Sigmoid colon (tissue), 7 donors: ENCODE measurements around the gene HMGN3. TPM values are rescaled to one million over a fixed set of nuclear protein-coding genes. Genes with fewer than 3 reads are reported as not detected.

Experiments
- DNase-seq: peaks from one replicate; pipeline ENCODE4 v3.0.0-alpha.2; 2019
- H3K27ac ChIP-seq, 4 donors: fragments of 200-600 bp; sonication (generic); one replicate each; pipeline ENCODE4 v1.5.1; 2016 to 2019; ENCODE audit warnings: mild to moderate bottlenecking in 1 of 4
- H3K27me3 ChIP-seq, 3 donors: fragments of 200-600 bp; sonication (generic); one replicate each; pipeline ENCODE4 v1.5.1; 2019; ENCODE audit warnings: mild to moderate bottlenecking in 1 of 3
- H3K36me3 ChIP-seq, 4 donors: fragments of 200-600 bp; sonication (generic); one replicate each; pipeline ENCODE4 v1.5.1; 2016 to 2019
- H3K4me1 ChIP-seq, 4 donors: fragments of 200-600 bp; sonication (generic); one replicate each; pipeline ENCODE4 v1.5.1; 2017 to 2019
- H3K4me3 ChIP-seq, 4 donors: fragments of 200-600 bp; sonication (generic); one replicate each; pipeline ENCODE4 v1.5.1; 2017 to 2019; ENCODE audit warnings: mild to moderate bottlenecking in 2 of 4, moderate library complexity in 1 of 4
- H3K9me3 ChIP-seq, 4 donors: fragments of 200-600 bp in 3 of 4; sonication (generic) in 3 of 4; one replicate each; pipeline versions ENCODE4 v1.5.1 to v1.6.1; 2013 to 2019
- EP300 ChIP-seq, 4 donors: sonication (generic); formaldehyde crosslinking; IDR thresholded peaks; one replicate each; pipeline ENCODE4 v1.6.1; 2017; ENCODE audit warnings: antibody characterized with exemption in 4 of 4
- POLR2A ChIP-seq, 2 donors: fragments of 450-650 bp; IDR thresholded peaks; one replicate each; pipeline ENCODE4 v1.6.1; 2016; ENCODE audit warnings: antibody characterized with exemption in 2 of 2, mild to moderate bottlenecking in 2 of 2, moderate library complexity in 2 of 2
- POLR2AphosphoS5 ChIP-seq, 4 donors: sonication (generic); formaldehyde crosslinking; IDR thresholded peaks; one replicate each; pipeline ENCODE4 v1.6.1; 2017; ENCODE audit warnings: antibody characterized with exemption in 4 of 4
- WGBS, 2 donors: extraction: QIAGEN DNeasy Blood & Tissue Kit; methylation state at CpG; one replicate each; pipeline ENCODE4 v1.1.7; 2013; 5-methylcytosine and 5-hydroxymethylcytosine counted together
- intact Hi-C: fragments of 100-400 bp; cut with DNase I; formaldehyde crosslinking; loops from one replicate; pipeline ENCODE4 v1.15.1; 2023
- polyA plus RNA-seq, 3 donors: library from polyadenylated mRNA; stranded (reverse); fragments of 200-250 nt; gene quantifications; one replicate each; pipeline ENCODE4 v1.2.3, GENCODE V29; 2013
- total RNA-seq, 4 donors: library from RNA; depleted of rRNA; stranded (reverse); fragments of >200 nt; gene quantifications; one replicate each; pipeline ENCODE4 v1.1.0, GENCODE V29; 2016
- TF ChIP-seq, protein P1 (sequence below), 4 experiments: fragments of 450-650 bp in 3 of 4; fragments of 200-600 bp in 1 of 4; IDR thresholded peaks; one replicate each; pipeline ENCODE4 v1.5.1; 2016 to 2019; ENCODE audit warnings: antibody characterized with exemption in 4 of 4, mild to moderate bottlenecking in 3 of 4, moderate library complexity in 2 of 4
- donor health status: healthy with polysubstance abuse.
- donor health status: Bipolar disorder and iron deficiency.
- donor health status: healthy.

Gene HMGN3
- total and polyA plus RNA-seq, 7 donors: 49.9 to 82.8 (median 69.4) TPM

DNA sequence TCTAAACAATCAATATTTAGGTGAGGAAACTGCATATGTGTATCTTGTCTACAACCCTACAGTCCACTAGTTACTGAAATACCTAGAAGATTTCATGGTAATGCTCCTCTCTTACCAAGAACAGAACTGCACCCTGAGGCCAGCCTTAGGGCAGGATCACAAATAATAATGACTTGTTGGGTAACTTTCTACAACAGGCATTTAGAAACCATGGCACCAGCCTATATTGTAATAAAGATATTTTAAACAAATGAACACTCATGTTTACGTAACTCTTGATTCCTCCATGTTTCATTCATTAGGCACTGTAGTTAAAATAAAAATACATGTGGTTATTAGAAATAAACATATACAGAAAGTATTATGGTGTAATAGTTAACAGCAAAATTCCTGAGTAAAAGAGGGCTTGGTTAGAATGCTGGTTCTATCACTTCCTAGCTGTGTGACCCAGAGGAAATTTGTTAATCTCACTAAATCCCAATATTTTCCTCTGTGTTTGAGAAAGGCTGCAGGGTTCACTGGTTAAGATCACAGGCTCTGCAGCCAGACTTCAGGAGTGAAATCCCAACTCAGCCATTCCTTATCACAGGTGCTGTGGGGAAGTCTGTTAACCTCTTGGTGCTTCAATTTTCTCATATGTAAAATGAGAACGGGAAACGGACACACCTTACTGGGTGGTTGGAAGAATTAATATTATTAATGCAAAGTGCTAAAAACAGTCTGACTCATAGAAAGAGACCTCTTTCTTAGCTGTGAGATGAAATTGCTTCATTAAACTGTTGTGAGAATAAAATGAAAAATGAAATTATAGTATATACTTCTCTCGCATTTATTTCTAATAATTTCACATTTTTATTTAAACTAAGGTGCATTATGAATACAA lies 8.5 kb downstream of the HMGN3 start:
- Histone ChIP-seq H3K27ac (no peak overlapping the region), H3K9me3 (no peaks in the 10 kb centered on the region), H3K4me3 (no peak overlapping the region), H3K4me1 (peaks cover 0 to 8% (median 0%) of the 10 kb centered on the region in 4 donors), H3K27me3 (no peaks in the 10 kb centered on the region), H3K36me3 (no peaks in the 10 kb centered on the region)
- 90 to 97% methylated on average over 4 of the region's 4 CpGs for WGBS, 2 donors
- no peak for DNase-seq
- intact Hi-C loops: no loop called here
- TF ChIP-seq, protein P1, sequence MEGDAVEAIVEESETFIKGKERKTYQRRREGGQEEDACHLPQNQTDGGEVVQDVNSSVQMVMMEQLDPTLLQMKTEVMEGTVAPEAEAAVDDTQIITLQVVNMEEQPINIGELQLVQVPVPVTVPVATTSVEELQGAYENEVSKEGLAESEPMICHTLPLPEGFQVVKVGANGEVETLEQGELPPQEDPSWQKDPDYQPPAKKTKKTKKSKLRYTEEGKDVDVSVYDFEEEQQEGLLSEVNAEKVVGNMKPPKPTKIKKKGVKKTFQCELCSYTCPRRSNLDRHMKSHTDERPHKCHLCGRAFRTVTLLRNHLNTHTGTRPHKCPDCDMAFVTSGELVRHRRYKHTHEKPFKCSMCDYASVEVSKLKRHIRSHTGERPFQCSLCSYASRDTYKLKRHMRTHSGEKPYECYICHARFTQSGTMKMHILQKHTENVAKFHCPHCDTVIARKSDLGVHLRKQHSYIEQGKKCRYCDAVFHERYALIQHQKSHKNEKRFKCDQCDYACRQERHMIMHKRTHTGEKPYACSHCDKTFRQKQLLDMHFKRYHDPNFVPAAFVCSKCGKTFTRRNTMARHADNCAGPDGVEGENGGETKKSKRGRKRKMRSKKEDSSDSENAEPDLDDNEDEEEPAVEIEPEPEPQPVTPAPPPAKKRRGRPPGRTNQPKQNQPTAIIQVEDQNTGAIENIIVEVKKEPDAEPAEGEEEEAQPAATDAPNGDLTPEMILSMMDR (IDR thresholded peaks at IDR 0.05): no peak
- TF ChIP-seq POLR2AphosphoS5 (IDR thresholded peaks at IDR 0.05) (no peak), POLR2A (IDR thresholded peaks at IDR 0.05) (no peak), EP300 (IDR thresholded peaks at IDR 0.05) (no peak)

DNA sequence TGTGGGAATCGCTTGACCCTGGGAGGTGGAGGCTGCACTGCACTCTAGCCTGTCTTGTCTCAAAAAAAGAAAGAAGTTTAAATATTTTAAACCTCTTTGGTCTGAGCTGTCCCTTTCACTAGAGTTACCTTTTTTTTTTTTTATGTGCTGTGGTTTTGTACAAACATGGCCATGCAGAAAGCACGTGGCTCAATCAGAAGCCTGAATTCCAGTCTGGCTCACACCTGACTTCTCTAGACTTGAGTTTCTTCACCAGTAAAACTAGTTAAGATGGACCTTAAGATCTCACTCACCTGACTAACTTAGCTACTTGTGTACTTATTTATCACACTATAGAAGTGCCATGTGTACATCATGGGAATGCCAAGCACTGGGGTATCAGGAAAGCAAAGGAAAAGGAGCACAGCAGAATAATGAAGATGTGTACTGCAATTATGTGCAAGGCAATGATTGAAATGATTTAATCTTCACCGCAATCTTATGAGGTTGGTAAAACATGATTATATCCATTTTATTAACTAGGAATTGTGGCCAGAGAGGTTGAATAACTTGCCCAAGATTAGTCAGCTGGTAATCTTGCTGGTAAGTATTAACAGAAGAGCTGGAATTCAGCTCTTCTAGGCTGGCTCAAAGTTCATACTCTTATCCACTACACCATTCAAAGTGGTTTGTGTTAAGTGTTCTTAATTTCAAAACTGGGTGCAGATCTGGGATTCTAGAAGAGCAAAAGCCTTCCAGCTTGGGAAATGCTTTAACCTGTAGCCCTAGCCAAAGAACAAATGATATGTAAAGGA lies 10.7 kb downstream of the HMGN3 start:
- H3K36me3 ChIP-seq: no peaks in the 10 kb centered on the region
- peaks cover 0 to 8% (median 0%) of the 10 kb centered on the region in 4 donors for H3K4me1 ChIP-seq
- 93% methylated on average over 3 of the region's 3 CpGs for WGBS, 2 donors
- H3K9me3 ChIP-seq: no peaks in the 10 kb centered on the region
- TF ChIP-seq POLR2AphosphoS5 (IDR thresholded peaks at IDR 0.05): no peak
- no peak for TF ChIP-seq POLR2A (IDR thresholded peaks at IDR 0.05)
- TF ChIP-seq EP300 (IDR thresholded peaks at IDR 0.05): no peak
- TF ChIP-seq, protein P1 (IDR thresholded peaks at IDR 0.05): no peak
- H3K4me3 ChIP-seq: no peak overlapping the region
- DNase-seq: no peak
- no peak overlapping the region for H3K27ac ChIP-seq
- intact Hi-C loops: no loop called here
- H3K27me3 ChIP-seq: no peaks in the 10 kb centered on the region

DNA sequence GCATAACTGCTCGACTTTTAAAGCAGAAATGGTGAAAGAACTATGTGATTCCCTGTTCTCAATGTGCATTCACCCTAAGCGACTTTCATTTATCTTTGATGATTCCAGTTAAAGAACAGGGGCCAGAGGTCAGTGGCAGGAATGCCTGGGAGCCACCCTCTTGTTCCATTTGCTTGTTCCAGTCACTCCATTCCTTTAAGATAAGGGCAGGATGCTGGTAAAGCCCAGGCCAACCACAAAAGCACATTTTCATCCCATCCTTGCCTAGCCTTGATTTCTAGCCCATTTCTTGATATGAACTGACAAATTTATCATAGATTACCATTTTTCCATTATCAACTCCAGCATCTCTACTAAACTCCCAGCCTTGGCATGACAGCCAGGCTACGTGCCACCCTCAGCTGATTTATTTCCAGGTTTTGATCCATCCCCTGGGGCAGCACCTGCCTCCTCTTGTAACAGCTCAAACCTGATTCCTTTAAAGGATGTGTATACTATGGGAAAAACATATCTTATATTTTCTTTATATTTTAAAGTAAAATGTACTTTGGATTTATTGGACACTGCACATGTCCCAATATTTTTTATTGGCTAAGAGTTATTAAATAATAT lies 19.2 kb downstream of the HMGN3 start:
- Histone ChIP-seq H3K9me3 (no peaks in the 10 kb centered on the region), H3K27me3 (no peaks in the 10 kb centered on the region), H3K27ac (no peak overlapping the region), H3K4me1 (peaks cover 0 to 15% (median 8%) of the 10 kb centered on the region in 4 donors), H3K36me3 (no peaks in the 10 kb centered on the region), H3K4me3 (no peak overlapping the region)
- intact Hi-C loops: no loop called here
- DNase-seq: no peak
- TF ChIP-seq POLR2A (IDR thresholded peaks at IDR 0.05): no peak
- WGBS, 2 donors: 86 to 90% methylated on average over 3 of the region's 3 CpGs

DNA sequence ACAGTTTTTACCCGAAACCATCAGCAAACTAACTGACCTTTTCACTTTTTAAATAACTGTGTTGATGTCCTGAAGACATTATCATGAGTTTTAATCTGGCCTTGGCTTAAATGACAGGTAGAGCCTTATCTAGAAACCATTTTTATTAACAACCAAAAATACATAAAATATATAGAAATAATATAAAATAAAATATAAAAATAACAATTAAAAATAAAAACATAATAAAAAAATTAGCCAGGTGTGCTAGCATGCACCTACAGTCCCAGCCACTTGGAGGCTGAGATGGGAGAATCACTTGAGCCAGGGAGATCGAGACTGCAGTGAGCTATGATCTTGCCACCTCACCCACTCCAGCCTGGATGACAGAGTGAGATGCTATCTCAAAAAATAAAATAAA lies 21.6 kb downstream of the HMGN3 start:
- WGBS, 2 donors: 95 to 97% methylated on average over 2 of the region's 2 CpGs
- H3K27me3 ChIP-seq: no peaks in the 10 kb centered on the region

More for the DNA sequence above, 21.6 kb downstream of the HMGN3 start:
- TF ChIP-seq EP300 (IDR thresholded peaks at IDR 0.05) (no peak), POLR2AphosphoS5 (IDR thresholded peaks at IDR 0.05) (no peak), POLR2A (IDR thresholded peaks at IDR 0.05) (no peak)
- TF ChIP-seq, protein P1 (IDR thresholded peaks at IDR 0.05): no peak
- Histone ChIP-seq H3K4me3 (no peak overlapping the region), H3K36me3 (peaks cover 0 to under 1% (median 0%) of the 10 kb centered on the region in 4 donors), H3K27ac (no peak overlapping the region), H3K9me3 (no peaks in the 10 kb centered on the region), H3K4me1 (peaks cover 0 to 15% (median 13%) of the 10 kb centered on the region in 4 donors)
- intact Hi-C loops: no loop called here
- no peak for DNase-seq
